ENCODE data around the gene SLC25A40.

DNA sequence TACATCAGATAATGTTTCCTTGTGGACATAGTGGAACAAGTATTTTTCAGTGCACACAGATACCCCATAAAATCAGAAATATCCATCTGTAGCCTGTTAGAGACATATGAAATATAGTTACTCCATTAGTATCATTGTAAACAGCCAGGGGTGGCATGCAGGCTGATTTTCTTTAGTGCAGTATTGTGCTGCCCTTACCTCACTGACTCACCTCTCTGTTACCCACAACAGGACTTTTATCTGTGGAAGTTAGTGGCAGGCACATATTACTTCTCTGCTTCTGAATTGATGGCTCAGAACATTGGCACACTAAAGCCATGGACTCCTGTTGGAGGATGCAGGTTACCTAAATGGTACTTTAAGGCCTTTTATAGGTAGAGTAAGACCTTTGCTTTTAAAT lies 70.0 kb downstream of the SLC25A40 start:
- TF ChIP-seq, protein P1, sequence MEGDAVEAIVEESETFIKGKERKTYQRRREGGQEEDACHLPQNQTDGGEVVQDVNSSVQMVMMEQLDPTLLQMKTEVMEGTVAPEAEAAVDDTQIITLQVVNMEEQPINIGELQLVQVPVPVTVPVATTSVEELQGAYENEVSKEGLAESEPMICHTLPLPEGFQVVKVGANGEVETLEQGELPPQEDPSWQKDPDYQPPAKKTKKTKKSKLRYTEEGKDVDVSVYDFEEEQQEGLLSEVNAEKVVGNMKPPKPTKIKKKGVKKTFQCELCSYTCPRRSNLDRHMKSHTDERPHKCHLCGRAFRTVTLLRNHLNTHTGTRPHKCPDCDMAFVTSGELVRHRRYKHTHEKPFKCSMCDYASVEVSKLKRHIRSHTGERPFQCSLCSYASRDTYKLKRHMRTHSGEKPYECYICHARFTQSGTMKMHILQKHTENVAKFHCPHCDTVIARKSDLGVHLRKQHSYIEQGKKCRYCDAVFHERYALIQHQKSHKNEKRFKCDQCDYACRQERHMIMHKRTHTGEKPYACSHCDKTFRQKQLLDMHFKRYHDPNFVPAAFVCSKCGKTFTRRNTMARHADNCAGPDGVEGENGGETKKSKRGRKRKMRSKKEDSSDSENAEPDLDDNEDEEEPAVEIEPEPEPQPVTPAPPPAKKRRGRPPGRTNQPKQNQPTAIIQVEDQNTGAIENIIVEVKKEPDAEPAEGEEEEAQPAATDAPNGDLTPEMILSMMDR (IDR thresholded peaks at IDR 0.05; ENCODE audit: low read length) = no peak
- TF ChIP-seq EZH2 (IDR thresholded peaks at IDR 0.05; ENCODE audit: borderline replicate concordance, low read length) = no peak
